NCI-H2107 (cell line): ENCODE measurements around the gene FBXO30.

Experiments
- DNase-seq: peaks from one replicate; lab custom pipeline; 2025; lab: John Stamatoyannopoulos, UW

FBXO30 gene

DNA sequence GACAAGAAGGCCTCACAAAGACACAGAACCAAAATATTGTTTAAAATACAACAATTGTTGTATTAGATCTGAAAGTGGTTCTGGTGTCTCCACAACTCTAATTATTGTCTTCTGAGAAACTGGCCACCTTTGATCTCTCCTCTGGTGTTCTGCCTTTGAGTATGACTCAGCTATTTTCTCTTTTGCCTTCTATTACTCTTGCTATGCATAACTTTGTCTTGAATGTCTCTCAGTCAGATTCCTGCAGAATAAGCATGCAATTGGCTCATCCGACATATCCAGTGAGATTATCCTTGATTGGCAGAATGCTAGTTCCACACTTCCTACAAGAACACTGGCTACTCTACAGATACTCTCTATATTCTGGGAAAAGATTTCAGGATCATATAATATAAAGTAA, 65.0 kb downstream of the FBXO30 start:
- no peak for DNase-seq

DNA sequence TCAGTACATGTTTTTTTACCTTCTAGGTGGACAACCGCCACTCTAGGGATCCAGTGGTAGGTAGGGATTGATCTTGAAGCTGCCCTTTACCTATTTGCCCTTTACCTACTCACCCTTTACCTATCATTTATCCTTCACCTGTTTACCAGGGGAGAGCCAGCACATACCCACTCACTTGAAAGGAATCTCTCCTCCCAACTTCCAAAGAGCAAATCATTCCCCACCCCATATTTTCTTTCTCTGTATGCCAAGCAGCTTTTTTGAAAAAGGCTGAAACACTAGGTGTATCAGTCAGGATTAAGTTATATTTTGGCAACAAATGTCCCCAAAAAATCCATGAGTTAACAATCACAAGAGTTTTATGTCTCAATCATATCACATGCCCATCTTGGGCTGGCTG, 68.7 kb downstream of the FBXO30 start:
- DNase-seq: no peak

DNA sequence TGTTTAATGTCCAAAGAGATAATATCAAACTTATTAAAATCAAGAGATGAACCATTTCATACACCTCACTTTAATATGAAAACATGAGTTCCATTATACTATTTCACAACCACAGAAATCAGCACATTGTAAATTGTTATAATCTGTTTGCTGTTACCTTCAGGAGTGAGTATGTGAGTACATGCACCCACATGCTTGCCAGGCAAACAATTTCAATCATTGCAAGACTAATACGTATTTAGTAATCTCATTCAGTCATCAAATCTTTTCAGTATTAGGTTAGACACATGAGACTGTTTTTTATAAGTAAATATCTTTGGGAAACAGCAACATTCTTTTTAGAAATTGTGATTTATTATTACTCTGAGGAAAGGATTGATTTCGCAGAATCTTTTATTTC, 70.0 kb downstream of the FBXO30 start:
- no peak for DNase-seq
